HS-27A (cell line): Measurements from ENCODE around the gene BRCC3.
"Not testable (repeated sequence)": the region's sequence is repeated elsewhere in the genome, so short reads cannot be mapped to it uniquely, and the experiment has no call there.

ENCODE experiments used
- DNase-seq: peaks from one replicate; pipeline ENCODE4 v3.0.0-alpha.2; 2012; ENCODE audit warnings: low read depth, missing footprints

The BRCC3 gene

DNA sequence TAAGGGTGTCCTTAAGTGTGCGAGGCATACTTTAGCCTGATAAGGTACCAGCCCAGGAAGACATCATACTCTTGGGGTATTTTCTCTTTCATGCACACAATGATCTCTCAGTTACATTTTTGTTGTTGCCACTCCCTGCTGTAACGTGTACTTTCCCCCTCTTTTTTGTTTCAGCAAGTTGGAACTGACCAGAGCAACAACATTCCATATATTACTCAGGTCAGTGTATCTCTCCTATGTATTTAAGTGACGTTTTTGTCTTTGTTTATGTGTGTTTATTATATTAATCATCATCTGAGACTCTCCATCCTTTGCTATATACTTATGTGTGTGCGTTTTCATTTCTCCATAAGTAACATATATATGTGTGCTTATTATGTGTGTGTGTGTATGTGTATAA, 73.6 kb downstream of the BRCC3 start:
- no peak for DNase-seq

DNA sequence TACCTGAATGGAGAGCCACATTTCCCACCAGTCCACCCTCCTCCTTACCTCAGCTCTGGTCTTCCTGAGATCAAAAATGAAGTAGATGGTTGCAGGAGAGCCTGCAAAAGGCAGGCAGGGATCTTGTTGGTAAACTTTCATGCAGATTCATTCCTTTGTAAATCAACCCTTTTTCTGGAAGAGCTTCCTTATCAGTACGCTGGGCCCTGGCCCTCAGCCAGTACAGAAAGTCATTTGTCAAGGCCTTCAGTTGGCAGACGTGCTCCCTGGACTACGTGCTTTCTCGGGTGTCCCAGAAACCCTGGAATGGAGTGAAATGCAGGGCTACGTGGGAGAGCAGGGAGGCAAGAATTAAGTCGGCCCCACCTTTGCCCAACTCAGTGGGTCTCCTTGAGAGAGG, 76.3 kb downstream of the BRCC3 start:
- DNase-seq = not testable (repeated sequence)

DNA sequence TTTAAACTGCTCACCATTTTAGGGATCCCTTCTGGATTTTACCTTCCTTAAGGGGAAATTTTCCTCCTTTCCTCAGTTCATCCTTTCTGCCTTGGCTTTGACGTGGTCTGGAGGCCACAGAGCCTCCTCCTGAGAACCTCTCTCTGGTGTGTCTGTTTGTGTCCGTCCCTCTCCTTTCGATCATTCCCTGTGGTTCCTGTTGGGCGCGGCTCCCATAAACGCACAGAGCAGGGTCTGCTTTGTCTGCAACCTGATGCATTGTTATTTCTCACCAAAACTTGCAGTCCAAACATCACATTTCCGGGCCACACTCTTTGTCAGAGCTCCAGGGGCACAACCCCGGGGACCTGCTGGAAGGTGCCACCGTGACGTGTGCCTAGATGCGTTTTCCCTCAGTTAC, 76.9 kb downstream of the BRCC3 start:
- DNase-seq = not testable (repeated sequence)

DNA sequence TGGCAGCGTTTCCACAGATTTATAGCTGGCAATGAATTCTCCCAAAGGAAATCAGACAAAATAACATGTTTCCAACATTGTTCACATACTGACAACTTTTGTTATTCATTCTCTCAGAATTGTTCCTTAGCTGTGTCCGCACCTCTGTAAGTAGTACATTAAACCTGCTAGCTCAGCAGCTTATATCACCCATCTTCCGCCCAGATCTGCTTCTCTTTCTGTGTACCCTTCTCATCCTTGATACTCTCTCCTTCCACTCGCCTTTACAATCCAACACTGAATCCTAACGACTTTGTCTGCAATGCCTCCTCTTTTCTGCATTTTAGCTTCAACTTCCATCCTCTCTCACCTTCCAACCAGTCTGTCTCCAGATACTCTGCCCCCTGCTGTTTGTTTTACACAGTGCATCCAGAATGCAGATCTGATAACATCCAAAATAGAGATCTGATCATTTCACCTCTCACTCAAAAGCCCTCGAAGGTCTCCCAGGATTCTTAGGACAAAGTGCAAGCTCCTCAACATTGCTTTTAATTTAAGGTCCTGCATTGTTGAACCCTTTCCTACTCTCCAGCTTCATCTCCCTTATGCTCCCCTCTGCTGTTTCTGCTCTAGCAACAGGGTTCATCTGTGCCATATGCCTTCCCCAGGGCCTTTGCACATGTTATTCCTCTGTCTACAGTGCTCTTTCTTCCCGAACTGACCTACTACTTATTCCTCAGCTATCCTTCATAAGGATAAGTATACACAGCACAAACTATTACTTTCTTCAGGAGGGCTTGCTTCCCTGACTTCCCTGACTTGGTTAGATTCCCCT, 77.6 kb downstream of the BRCC3 start:
- no peak for DNase-seq

DNA sequence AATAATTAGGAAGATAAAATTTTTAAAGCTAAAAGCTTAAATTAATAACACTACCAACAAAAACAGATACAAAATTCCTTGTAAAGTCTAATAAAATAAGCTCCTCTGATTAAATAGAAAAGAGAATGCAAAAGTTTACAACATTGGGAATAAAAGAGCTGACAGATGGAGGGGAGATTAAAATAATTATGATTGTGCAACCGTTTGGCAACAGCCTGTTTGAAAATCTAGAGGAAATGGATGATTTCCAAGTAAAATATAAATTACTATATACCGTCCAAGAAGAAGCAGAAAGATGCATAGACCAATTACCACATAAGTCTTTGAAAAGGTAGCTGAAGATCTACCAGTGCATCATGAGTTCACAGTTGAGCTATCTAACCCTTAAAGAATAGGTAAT, 98.6 kb downstream of the BRCC3 start:
- no peak for DNase-seq
